GM12864 (cell line): ENCODE data around the gene WDFY4.

Experiments used
- DNase-seq: peaks from one replicate; pipeline ENCODE4 v3.0.0-alpha.2; 2011; ENCODE audit warnings: low read depth
- H3K4me3 ChIP-seq: 2 replicates; pipeline ENCODE4 v1.5.1; 2011; ENCODE audit warnings: mild to moderate bottlenecking, low read depth, low read length, control low read depth
- CTCF ChIP-seq: IDR thresholded peaks from 2 replicates; pipeline ENCODE4 v1.5.1; 2011; ENCODE audit warnings: low read depth, mild to moderate bottlenecking, moderate library complexity, low read length, control low read depth, inconsistent platforms; ENCODE audit errors: missing control alignments

WDFY4 gene

GRCh38 chr10:48773580-48773979, 88.9 kb downstream of the WDFY4 start:
- no peak for TF ChIP-seq CTCF
- H3K4me3 ChIP-seq, result no peak overlapping the region
- no peak for DNase-seq

DNA sequence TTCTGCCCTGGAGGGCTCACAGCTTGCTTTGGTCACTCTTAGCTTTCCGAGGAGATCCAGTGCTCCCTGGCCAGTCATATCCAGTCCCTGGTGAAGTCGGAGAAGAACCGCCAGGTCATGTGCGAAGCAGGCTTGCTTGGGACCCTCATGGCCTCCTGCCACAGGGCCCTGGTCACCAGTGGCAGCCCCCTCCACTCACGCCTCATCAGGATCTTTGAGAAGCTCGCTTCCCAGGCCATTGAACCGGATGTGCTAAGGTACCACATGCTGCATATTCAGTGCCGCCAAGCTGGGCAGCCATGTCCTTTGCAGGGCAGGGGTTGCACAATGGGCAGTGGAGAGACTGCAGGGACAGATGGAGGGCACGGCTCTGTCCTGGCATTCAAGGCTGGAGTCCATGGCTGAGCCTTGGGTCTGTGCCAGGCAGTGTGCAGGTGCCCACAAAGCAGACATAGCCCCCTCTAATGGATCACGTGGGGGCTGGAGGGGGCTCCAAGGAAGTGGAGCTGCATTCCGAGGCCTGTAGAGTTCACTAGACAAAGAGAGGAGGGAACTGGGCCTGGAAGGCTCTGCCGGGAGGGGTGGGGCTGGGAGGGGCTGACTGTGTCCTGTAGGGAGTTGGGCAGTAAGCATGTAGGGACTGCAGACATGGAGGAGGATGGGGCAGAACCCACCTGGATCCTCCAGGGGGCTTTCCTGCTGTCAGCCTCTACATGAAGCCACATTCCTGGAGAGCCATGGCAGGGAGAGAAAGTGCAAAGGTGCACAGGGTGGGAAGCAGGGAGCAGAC, 89.9 kb downstream of the WDFY4 start:
- DNase-seq, result no peak
- TF ChIP-seq CTCF, result no peak

DNA sequence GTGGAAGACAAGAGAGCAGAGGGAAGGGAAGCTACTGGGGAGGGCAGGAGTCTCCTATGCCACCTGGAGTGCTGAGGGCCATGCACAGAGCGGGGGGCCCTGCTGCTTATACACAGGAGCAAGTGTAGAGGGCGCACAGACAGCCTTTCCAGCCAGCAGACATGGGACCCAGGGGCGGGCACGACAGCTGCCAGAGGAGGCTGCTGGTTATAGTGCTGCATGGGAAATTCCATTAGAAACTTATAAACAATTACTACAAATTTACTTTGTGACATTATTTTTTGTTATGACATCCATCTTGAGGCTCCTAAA, 90.5 kb downstream of the WDFY4 start:
- no peak for TF ChIP-seq CTCF
- DNase-seq, result no peak

More for the DNA sequence above, 89.9 kb downstream of the WDFY4 start:
- H3K4me3 ChIP-seq, result no peak overlapping the region

GRCh38 chr10:48776005-48776522, 91.4 kb downstream of the WDFY4 start:
- DNase-seq, result no peak
- H3K4me3 ChIP-seq, result no peak overlapping the region
- no peak for TF ChIP-seq CTCF

More for the DNA sequence above, 90.5 kb downstream of the WDFY4 start:
- no peak overlapping the region for H3K4me3 ChIP-seq

GRCh38 chr10:48776528-48776927, 91.9 kb downstream of the WDFY4 start:
- no peak overlapping the region for H3K4me3 ChIP-seq
- no peak for DNase-seq
- no peak for TF ChIP-seq CTCF

- TF ChIP-seq CTCF, result no peak
- no peak for DNase-seq
- no peak overlapping the region for H3K4me3 ChIP-seq
Observed at GRCh38 chr10:48777110-48777509, 92.4 kb downstream of the WDFY4 start.
